GM18505 (cell line): ENCODE results near the gene HOXD9.

Experiments
- ATAC-seq: cut with Tn5 transposase; IDR thresholded peaks from one replicate; pipeline ENCODE4 v1.9.1; 2021; ENCODE audit not compliant: unreplicated experiment
- POLR2A ChIP-seq: IDR thresholded peaks from 4 replicates; pipeline ENCODE4 v1.6.1; 2011; ENCODE audit warnings: borderline replicate concordance; ENCODE audit not compliant: insufficient read depth, insufficient read length; ENCODE audit errors: extremely low read depth

Gene HOXD9

GRCh38 chr2:176089843-176090395 is 32.6 kb upstream of the HOXD9 start:
- TF ChIP-seq POLR2A: no peak
- no peak for ATAC-seq

- TF ChIP-seq POLR2A: no peak
- no peak for ATAC-seq
Observed at GRCh38 chr2:176090862-176091261, 31.7 kb upstream of the HOXD9 start.

GRCh38 chr2:176091329-176092258 is 30.9 kb upstream of the HOXD9 start:
- TF ChIP-seq POLR2A: no peak
- no peak for ATAC-seq

- no peak for TF ChIP-seq POLR2A
- ATAC-seq: no peak
Observed at GRCh38 chr2:176092270-176093144, 30.0 kb upstream of the HOXD9 start, which contains the start of gene HOXD13. Gene HOXD13 (plus strand): TSS chr2:176092721. CDS start chr2:176092891, 170 bp downstream.

- no peak for ATAC-seq
Observed at GRCh38 chr2:176093145-176093897, 29.2 kb upstream of the HOXD9 start.

GRCh38 chr2:176093898-176094249 is 28.6 kb upstream of the HOXD9 start:
- ATAC-seq: no peak
- no peak for TF ChIP-seq POLR2A

More at GRCh38 chr2:176093145-176093897, 29.2 kb upstream of the HOXD9 start:
- TF ChIP-seq POLR2A: no peak

GRCh38 chr2:176094349-176094748 is 28.2 kb upstream of the HOXD9 start:
- no peak for ATAC-seq
- TF ChIP-seq POLR2A: no peak

GRCh38 chr2:176095421-176095820 is 27.1 kb upstream of the HOXD9 start:
- TF ChIP-seq POLR2A: no peak
- ATAC-seq: no peak

- ATAC-seq: no peak
- TF ChIP-seq POLR2A: no peak
Observed at GRCh38 chr2:176096243-176096985, 26.1 kb upstream of the HOXD9 start.

- no peak for TF ChIP-seq POLR2A
- ATAC-seq: peak; percentile 73
Observed at GRCh38 chr2:176096986-176097819, 25.3 kb upstream of the HOXD9 start.

GRCh38 chr2:176097820-176098365 is 24.6 kb upstream of the HOXD9 start:
- TF ChIP-seq POLR2A: no peak
- no peak for ATAC-seq

- no peak for TF ChIP-seq POLR2A
- no peak for ATAC-seq
Observed at GRCh38 chr2:176098366-176099158, 24.0 kb upstream of the HOXD9 start.
